Keratinocyte (primary cell): ENCODE results near the gene PALS1. TPM values are rescaled to one million over a fixed set of nuclear protein-coding genes. Genes with fewer than 3 reads are reported as not detected.

Experiments used
- DNase-seq: peaks from one replicate; pipeline ENCODE4 v3.0.0-alpha.2; 2011; ENCODE audit warnings: low read depth, missing footprints, low spot score
- FAIRE-seq: peaks from 2 replicates; lab custom pipeline; 2011; peaks lifted over from hg19 to GRCh38; lab: Jason Lieb, UNC
- H2AFZ ChIP-seq: 2 replicates; pipeline ENCODE4 v1.6.0; 2012; ENCODE audit warnings: low read length, control low read depth, inconsistent platforms; ENCODE audit not compliant: control insufficient read depth
- H3K27ac ChIP-seq: 2 replicates; pipeline ENCODE4 v1.5.1; 2011; ENCODE audit warnings: low read length; ENCODE audit not compliant: control insufficient read depth, insufficient read depth
- H3K27me3 ChIP-seq: 3 replicates; pipeline ENCODE4 v1.6.0; 2011; ENCODE audit warnings: low read length; ENCODE audit not compliant: control insufficient read depth, insufficient read depth; ENCODE audit errors: extremely low read depth
- H3K36me3 ChIP-seq, 2 experiments: 2 replicates in 1 of 2; 3 replicates in 1 of 2; pipeline ENCODE4 v1.5.1; 2011; ENCODE audit warnings: low read length in 2 of 2, mild to moderate bottlenecking in 1 of 2; ENCODE audit not compliant: control insufficient read depth in 2 of 2, insufficient read depth in 2 of 2; ENCODE audit errors: extremely low read depth in 1 of 2
- H3K4me1 ChIP-seq: 3 replicates; pipeline ENCODE4 v1.5.1; 2011; ENCODE audit warnings: low read length; ENCODE audit not compliant: control insufficient read depth, insufficient read depth; ENCODE audit errors: extremely low read depth
- H3K4me2 ChIP-seq: 3 replicates; pipeline ENCODE4 v1.6.0; 2011; ENCODE audit warnings: low read depth, low read length; ENCODE audit not compliant: control insufficient read depth, insufficient read depth; ENCODE audit errors: extremely low read depth
- H3K4me3 ChIP-seq, 3 experiments: fragments of 200-600 bp in 1 of 3; sonication (generic) in 1 of 3; 2 replicates in 2 of 3; 3 replicates in 1 of 3; pipeline ENCODE4 v1.5.1; 2011 to 2016; ENCODE audit warnings: low read length in 3 of 3, mild to moderate bottlenecking in 3 of 3, control low read depth in 2 of 3, inconsistent platforms in 1 of 3, low read depth in 1 of 3, mixed read lengths in 1 of 3, mixed run types in 1 of 3, moderate library complexity in 1 of 3; ENCODE audit not compliant: control insufficient read depth in 2 of 3, insufficient read depth in 2 of 3; ENCODE audit errors: extremely low read depth in 1 of 3
- H3K79me2 ChIP-seq: 2 replicates; pipeline ENCODE4 v1.6.0; 2012; ENCODE audit warnings: low read length; ENCODE audit not compliant: control insufficient read depth, insufficient read depth
- H3K9ac ChIP-seq: 3 replicates; pipeline ENCODE4 v1.6.0; 2011; ENCODE audit warnings: low read length; ENCODE audit not compliant: control insufficient read depth, insufficient read depth; ENCODE audit errors: extremely low read depth
- H3K9me1 ChIP-seq: 3 replicates; pipeline ENCODE4 v1.6.0; 2011; ENCODE audit warnings: low read length; ENCODE audit not compliant: control insufficient read depth, insufficient read depth; ENCODE audit errors: extremely low read depth
- H3K9me3 ChIP-seq: 2 replicates; pipeline ENCODE4 v1.5.1; 2012; ENCODE audit warnings: low read depth, low read length; ENCODE audit not compliant: control insufficient read depth
- H4K20me1 ChIP-seq: 3 replicates; pipeline ENCODE4 v1.6.0; 2011; ENCODE audit warnings: low read length; ENCODE audit not compliant: control insufficient read depth, insufficient read depth; ENCODE audit errors: extremely low read depth
- EZH2 ChIP-seq: IDR thresholded peaks from one replicate; pipeline ENCODE4 v1.6.1; 2012; ENCODE audit warnings: inconsistent platforms, mild to moderate bottlenecking, low read length, moderate library complexity
- dilution Hi-C: fragments of 300-500 bp; cut with MboI; formaldehyde crosslinking; loops from one replicate; pipeline ENCODE4 v1.7.0; 2020; ENCODE audit warnings: low sequenced_read_pairs; ENCODE audit not compliant: extremely low pct_ligation_motif_present
- polyA plus RNA-seq, 5 experiments: library from polyadenylated mRNA; depleted of rRNA in 3 of 5; stranded (reverse) in 3 of 5; stranded (forward) in 1 of 5; unstranded in 1 of 5; fragments of >200 nt; gene quantifications; 1 replicate in 1 of 5; 2 replicates in 3 of 5; 3 replicates in 1 of 5; pipeline versions ENCODE4 v1.2.1 to v1.2.3, GENCODE V29; 2011 to 2012; ENCODE audit warnings: missing spikeins in 2 of 5, low read depth in 1 of 5, low replicate concordance in 1 of 5
- TF ChIP-seq, protein P1 (sequence below), 3 experiments: IDR thresholded peaks in 1 of 3; conservative IDR thresholded peaks in 1 of 3; optimal IDR thresholded peaks in 1 of 3; 2 replicates in 2 of 3; 3 replicates in 1 of 3; pipeline versions ENCODE3 to v1.5.1; 2011; ENCODE audit warnings: low read length in 3 of 3, mild to moderate bottlenecking in 3 of 3, moderate library complexity in 2 of 3, control low read depth in 1 of 3, inconsistent platforms in 1 of 3; ENCODE audit not compliant: insufficient read depth in 2 of 3; ENCODE audit errors: extremely low read depth in 1 of 3

PALS1 gene
- polyA plus RNA-seq, 1 donor (not counting 4 experiments of a cell fraction or from before 2014, with no cell fraction given), result 24.9 TPM

DNA sequence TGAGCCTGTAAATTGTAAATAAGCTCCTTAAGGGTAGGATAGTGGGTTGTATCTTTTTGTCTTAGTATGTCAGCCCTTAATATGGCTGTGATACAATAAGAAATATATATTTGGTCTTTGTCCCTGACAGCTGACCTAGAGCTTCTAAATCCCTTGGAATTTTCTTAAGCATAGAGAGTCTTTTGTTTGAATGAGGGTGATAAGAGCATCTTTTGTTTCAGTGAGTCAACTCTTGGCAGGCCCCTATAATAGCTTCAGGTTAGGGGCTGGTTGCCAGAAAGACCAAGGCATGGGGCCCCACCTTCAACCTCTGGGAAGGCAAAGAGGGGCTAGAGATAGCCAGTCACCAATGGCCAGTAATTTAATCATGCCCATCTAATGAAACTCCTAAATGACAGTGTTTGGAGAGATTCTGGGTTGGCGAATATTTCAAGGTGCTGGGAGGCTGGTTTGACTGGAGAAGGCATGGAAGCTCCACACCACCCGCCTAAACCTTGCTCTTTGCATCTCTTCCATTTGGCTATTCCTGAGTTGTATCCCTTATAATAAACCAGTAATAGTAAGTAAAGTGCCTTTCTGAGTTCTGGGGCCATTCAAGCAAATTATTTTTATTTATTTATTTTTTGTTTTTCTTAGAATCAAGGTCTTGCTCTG, 10.5 kb downstream of the PALS1 start:
- H3K9ac ChIP-seq, result no peak overlapping the region
- no peak overlapping the region for H3K4me3 ChIP-seq
- peaks cover 88% of the 10 kb centered on the region for H3K79me2 ChIP-seq
- no peaks in the 10 kb centered on the region for H3K27me3 ChIP-seq
- H2AFZ ChIP-seq, result no peak overlapping the region
- H3K4me2 ChIP-seq, result no peak overlapping the region
- H3K36me3 ChIP-seq, result no peaks in the 10 kb centered on the region
- DNase-seq (no peak), FAIRE-seq (no peak)
- no peaks in the 10 kb centered on the region for H3K9me1 ChIP-seq
- H4K20me1 ChIP-seq, result no peaks in the 10 kb centered on the region
- peaks cover 26% of the 10 kb centered on the region for H3K4me1 ChIP-seq
- no peak overlapping the region for H3K27ac ChIP-seq
- TF ChIP-seq EZH2, result no peak
- TF ChIP-seq, protein P1, sequence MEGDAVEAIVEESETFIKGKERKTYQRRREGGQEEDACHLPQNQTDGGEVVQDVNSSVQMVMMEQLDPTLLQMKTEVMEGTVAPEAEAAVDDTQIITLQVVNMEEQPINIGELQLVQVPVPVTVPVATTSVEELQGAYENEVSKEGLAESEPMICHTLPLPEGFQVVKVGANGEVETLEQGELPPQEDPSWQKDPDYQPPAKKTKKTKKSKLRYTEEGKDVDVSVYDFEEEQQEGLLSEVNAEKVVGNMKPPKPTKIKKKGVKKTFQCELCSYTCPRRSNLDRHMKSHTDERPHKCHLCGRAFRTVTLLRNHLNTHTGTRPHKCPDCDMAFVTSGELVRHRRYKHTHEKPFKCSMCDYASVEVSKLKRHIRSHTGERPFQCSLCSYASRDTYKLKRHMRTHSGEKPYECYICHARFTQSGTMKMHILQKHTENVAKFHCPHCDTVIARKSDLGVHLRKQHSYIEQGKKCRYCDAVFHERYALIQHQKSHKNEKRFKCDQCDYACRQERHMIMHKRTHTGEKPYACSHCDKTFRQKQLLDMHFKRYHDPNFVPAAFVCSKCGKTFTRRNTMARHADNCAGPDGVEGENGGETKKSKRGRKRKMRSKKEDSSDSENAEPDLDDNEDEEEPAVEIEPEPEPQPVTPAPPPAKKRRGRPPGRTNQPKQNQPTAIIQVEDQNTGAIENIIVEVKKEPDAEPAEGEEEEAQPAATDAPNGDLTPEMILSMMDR (optimal IDR thresholded peaks at IDR 0.05 in 1 of 3, IDR thresholded peaks at IDR 0.05 in 1 of 3, conservative IDR thresholded peaks at IDR 0.05 in 1 of 3; ENCODE audit: extremely low read depth in 1 of 3, insufficient read depth in 2 of 3, low read length in 3 of 3), result no peak
- H3K9me3 ChIP-seq, result no peaks in the 10 kb centered on the region
- dilution Hi-C loops, result no loop called here

DNA sequence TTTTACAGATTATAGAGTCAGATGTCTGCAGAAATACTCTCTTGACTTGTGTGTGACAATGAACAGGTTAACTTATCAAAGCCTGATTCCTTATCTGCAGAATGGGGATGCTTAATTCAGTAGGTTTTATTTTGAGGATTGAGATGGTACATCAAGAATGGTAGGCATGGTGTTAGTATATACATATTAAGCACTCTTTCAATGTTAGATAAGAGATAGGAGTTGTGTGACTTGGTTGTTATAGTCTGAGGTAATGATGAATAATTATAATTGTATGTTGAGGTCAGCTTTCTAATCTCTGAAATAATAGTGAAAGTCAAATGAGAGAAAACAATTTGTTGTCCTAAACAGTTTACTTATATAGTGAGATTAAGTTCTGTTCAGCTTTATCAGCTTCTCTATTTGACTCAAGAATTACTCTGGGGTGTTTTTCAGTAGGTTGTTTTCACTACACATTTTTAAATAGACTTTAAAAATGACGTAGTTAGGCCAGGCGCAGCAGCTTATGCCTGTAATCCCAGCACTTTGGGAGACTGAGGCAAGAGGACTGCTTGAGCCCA, 11.9 kb downstream of the PALS1 start:
- Histone ChIP-seq H3K4me3 (no peak overlapping the region), H3K9ac (no peak overlapping the region), H3K79me2 (peaks cover 84% of the 10 kb centered on the region), H4K20me1 (no peaks in the 10 kb centered on the region), H3K4me2 (no peak overlapping the region), H3K9me3 (no peaks in the 10 kb centered on the region), H3K27ac (no peak overlapping the region), H2AFZ (no peak overlapping the region), H3K9me1 (no peaks in the 10 kb centered on the region), H3K27me3 (no peaks in the 10 kb centered on the region), H3K36me3 (no peaks in the 10 kb centered on the region), H3K4me1 (peaks cover 17% of the 10 kb centered on the region)
- dilution Hi-C loops, result no loop called here
- no peak for FAIRE-seq
- TF ChIP-seq, protein P1 (optimal IDR thresholded peaks at IDR 0.05 in 1 of 3, IDR thresholded peaks at IDR 0.05 in 1 of 3, conservative IDR thresholded peaks at IDR 0.05 in 1 of 3; ENCODE audit: extremely low read depth in 1 of 3, insufficient read depth in 2 of 3, low read length in 3 of 3), result no peak
- TF ChIP-seq EZH2, result no peak
- no peak for DNase-seq
